ENCODE measurements around the gene DUOXA1. TPM values are rescaled to one million over a fixed set of nuclear protein-coding genes. Genes with fewer than 3 reads are reported as not detected.

DUOXA1 gene
- total RNA-seq, 1 experiment from 2014 or later: not detected

DNA sequence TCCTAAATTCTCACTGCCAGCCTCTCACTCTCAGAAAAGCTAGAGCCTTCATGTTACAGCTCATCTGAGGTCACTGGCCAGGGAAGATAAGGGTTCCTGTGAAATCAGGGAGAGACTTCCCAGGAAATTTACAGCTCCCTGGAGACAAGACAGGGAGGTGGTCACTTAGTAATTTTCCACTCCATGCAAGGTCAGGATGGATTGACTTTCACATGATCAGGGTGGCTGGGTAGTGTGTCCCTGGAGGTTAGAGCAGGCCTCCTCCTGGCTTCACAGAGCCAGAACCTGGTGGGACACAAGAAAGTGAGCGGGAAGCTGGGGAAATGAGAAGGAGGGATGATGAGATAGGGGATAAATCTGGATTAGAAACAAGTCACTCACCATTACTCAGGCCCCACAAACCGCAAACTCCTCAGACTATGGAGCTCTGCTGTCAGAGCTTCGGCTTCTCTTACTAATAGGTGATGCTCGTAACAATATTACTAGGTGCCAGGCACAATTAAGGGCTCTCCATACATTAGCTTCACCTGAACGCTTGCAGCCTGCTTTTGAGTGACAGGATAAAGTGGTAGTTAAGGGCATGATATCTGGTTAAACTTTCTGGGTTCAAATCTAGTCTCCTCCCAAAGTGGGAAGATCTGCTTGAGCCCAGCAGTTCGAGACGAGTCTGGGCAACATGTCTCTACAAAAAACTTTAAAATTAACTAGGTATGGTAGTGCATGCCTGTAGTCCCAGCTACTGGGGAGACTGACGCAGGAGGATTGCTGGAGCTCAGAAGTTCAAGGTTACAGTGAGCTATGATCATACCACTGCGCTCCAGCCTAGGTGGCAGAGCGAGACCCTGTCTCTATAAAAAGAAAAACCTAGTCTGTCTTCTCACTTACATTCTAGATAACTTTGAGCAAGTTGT, 40.6 kb downstream of the DUOXA1 start:
- no peak for ATAC-seq
- H3K79me2 ChIP-seq (ENCODE audit: low read length): no peaks in the 10 kb centered on the region

GRCh38 chr15:45087513-45087912, 42.2 kb downstream of the DUOXA1 start:
- DNase-seq (no peak), ATAC-seq (no peak)
- no peak overlapping the region for H3K27ac ChIP-seq (ENCODE audit: low read length)
- H3K9ac ChIP-seq (ENCODE audit: low read length): no peak overlapping the region
- no peak overlapping the region for H2AFZ ChIP-seq (ENCODE audit: low read length)
- no TSS peak for BruUV-seq (replicated peaks)
- no peaks in the 10 kb centered on the region for H4K20me1 ChIP-seq (ENCODE audit: low read length)
- no peaks in the 10 kb centered on the region for H3K79me2 ChIP-seq (ENCODE audit: low read length)
- no peaks in the 10 kb centered on the region for H3K9me2 ChIP-seq (replicated peaks; ENCODE audit: low read length)
- H3K36me3 ChIP-seq (ENCODE audit: low read depth, low read length): no peaks in the 10 kb centered on the region
- H3K27me3 ChIP-seq (ENCODE audit: low read length): peaks cover 39% of the 10 kb centered on the region
- no peak overlapping the region for H3K4me2 ChIP-seq (ENCODE audit: low read length)
- H3F3A ChIP-seq (ENCODE audit: low read length, unreplicated experiment): no peaks in the 10 kb centered on the region
- H3K4me3 ChIP-seq (ENCODE audit: low read length): no peak overlapping the region
- intact Hi-C loops (cut with micrococcal nuclease): no loop called here
- POLR2A ChIA-PET (ENCODE audit: unreplicated experiment): no interaction called here
- no peaks in the 10 kb centered on the region for H3K9me3 ChIP-seq (ENCODE audit: low read length)
- CTCF ChIA-PET: no interaction called here
- H3K4me1 ChIP-seq (ENCODE audit: insufficient read depth, low read length): no peaks in the 10 kb centered on the region
- TF ChIP-seq EZH2 (IDR thresholded peaks at IDR 0.05; ENCODE audit: low read length, unreplicated experiment) (no peak), CTCF (conservative IDR thresholded peaks at IDR 0.05; ENCODE audit: low read depth, low read length) (no peak; the same call in 1 of the 2 replicates), EZH2phosphoT487 (IDR thresholded peaks at IDR 0.05; ENCODE audit: borderline replicate concordance, low read length) (no peak)

More for the DNA sequence above, 40.6 kb downstream of the DUOXA1 start:
- H3K27me3 ChIP-seq (ENCODE audit: low read length): peaks cover 46% of the 10 kb centered on the region
- no peak overlapping the region for H2AFZ ChIP-seq (ENCODE audit: low read length)
- peak; percentile 26 for DNase-seq
- no peaks in the 10 kb centered on the region for H3K36me3 ChIP-seq (ENCODE audit: low read depth, low read length)
- intact Hi-C loops (cut with micrococcal nuclease): no loop called here
- ChIA-PET CTCF (no interaction called here), POLR2A (ENCODE audit: unreplicated experiment) (interaction anchor here (0.6 kb wide), 1 partner anchor 9 kb away, joined by 3 read pairs; no protein-coding TSS in a partner anchor)
- TF ChIP-seq CTCF (conservative IDR thresholded peaks at IDR 0.05; ENCODE audit: low read depth, low read length) (no peak), EZH2 (IDR thresholded peaks at IDR 0.05; ENCODE audit: low read length, unreplicated experiment) (no peak), EZH2phosphoT487 (IDR thresholded peaks at IDR 0.05; ENCODE audit: borderline replicate concordance, low read length) (no peak)
- H3K9me3 ChIP-seq (ENCODE audit: low read length): no peaks in the 10 kb centered on the region
- H3K4me3 ChIP-seq (ENCODE audit: low read length): no peak overlapping the region
- no peaks in the 10 kb centered on the region for H3K4me1 ChIP-seq (ENCODE audit: insufficient read depth, low read length)
- no peak overlapping the region for H3K9ac ChIP-seq (ENCODE audit: low read length)
- no TSS peak for BruUV-seq (replicated peaks)
- no peaks in the 10 kb centered on the region for H4K20me1 ChIP-seq (ENCODE audit: low read length)
- no peak overlapping the region for H3K4me2 ChIP-seq (ENCODE audit: low read length)
- H3K9me2 ChIP-seq (replicated peaks; ENCODE audit: low read length): no peaks in the 10 kb centered on the region
- H3F3A ChIP-seq (ENCODE audit: low read length, unreplicated experiment): no peaks in the 10 kb centered on the region
- H3K27ac ChIP-seq (ENCODE audit: low read length): no peak overlapping the region

DNA sequence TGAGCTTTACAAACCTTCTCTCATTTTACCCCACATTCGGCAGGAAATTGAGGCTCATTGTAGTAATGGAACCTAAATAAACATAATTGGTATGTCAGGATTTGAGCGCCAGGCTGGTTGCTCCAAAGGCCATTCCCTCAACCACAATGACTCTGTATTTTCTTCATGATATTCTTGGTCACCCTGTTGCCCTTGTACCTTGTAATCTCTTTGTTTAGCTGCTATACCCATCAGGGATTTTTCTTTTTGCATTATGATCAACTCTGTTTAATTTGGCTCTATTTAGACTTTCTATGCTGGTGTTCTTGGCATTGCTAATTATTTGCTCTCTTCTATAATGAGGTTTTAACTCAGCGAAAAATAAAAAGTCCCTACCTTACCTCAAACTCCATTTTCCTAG, 45.5 kb downstream of the DUOXA1 start:
- BruUV-seq (replicated peaks): no TSS peak
- Histone ChIP-seq H4K20me1 (ENCODE audit: low read length) (no peaks in the 10 kb centered on the region), H3K27me3 (ENCODE audit: low read length) (peaks cover 26% of the 10 kb centered on the region), H3K9me3 (ENCODE audit: low read length) (no peaks in the 10 kb centered on the region), H3K9me2 (replicated peaks; ENCODE audit: low read length) (no peaks in the 10 kb centered on the region), H3K27ac (ENCODE audit: low read length) (no peak overlapping the region), H3F3A (ENCODE audit: low read length, unreplicated experiment) (no peaks in the 10 kb centered on the region), H3K4me3 (ENCODE audit: low read length) (no peak overlapping the region), H3K4me2 (ENCODE audit: low read length) (no peak overlapping the region), H2AFZ (ENCODE audit: low read length) (no peak overlapping the region), H3K9ac (ENCODE audit: low read length) (no peak overlapping the region), H3K36me3 (ENCODE audit: low read depth, low read length) (no peaks in the 10 kb centered on the region), H3K79me2 (ENCODE audit: low read length) (no peaks in the 10 kb centered on the region), H3K4me1 (ENCODE audit: insufficient read depth, low read length) (no peaks in the 10 kb centered on the region)
- ATAC-seq (no peak), DNase-seq (no peak)
- intact Hi-C loops (cut with micrococcal nuclease): no loop called here
- ChIA-PET POLR2A (ENCODE audit: unreplicated experiment) (no interaction called here), CTCF (no interaction called here)
- TF ChIP-seq EZH2 (IDR thresholded peaks at IDR 0.05; ENCODE audit: low read length, unreplicated experiment) (no peak), EZH2phosphoT487 (IDR thresholded peaks at IDR 0.05; ENCODE audit: borderline replicate concordance, low read length) (no peak)

Measured in PC-3 (cell line).